Measurements from ENCODE around the gene CTTNBP2NL.

DNA sequence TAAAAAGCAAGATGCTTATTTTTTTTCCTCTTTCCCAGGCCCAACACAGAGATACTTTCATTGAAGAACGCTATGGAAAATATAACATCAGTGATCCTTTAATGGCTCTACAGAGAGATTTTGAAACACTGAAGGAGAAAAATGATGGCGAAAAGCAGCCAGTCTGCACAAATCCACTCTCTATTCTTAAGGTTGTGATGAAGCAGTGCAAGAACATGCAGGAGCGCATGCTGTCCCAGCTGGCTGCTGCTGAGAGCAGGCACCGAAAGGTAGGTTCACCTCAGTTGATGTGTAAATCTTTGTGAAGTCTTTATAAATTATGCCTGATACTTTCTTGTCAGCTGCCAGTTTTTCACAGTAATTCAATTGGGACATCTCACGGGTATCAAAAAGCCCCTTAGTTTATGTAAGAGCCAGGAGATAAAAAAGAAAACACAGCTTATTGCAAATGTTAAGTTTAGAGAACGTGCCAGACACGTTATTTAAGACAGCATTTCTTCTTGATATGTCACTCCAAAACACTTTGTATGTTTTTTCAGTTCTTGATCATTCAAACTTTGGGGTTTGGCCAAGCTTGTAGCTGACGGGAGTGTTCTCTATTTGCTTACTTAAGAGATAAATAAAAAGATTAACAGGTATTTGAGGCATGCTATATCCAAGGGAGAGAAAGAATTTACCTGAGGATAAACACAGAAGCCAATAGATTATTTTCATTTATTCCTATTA lies 53.1 kb downstream of the CTTNBP2NL start:
- TF ChIP-seq, protein P1, sequence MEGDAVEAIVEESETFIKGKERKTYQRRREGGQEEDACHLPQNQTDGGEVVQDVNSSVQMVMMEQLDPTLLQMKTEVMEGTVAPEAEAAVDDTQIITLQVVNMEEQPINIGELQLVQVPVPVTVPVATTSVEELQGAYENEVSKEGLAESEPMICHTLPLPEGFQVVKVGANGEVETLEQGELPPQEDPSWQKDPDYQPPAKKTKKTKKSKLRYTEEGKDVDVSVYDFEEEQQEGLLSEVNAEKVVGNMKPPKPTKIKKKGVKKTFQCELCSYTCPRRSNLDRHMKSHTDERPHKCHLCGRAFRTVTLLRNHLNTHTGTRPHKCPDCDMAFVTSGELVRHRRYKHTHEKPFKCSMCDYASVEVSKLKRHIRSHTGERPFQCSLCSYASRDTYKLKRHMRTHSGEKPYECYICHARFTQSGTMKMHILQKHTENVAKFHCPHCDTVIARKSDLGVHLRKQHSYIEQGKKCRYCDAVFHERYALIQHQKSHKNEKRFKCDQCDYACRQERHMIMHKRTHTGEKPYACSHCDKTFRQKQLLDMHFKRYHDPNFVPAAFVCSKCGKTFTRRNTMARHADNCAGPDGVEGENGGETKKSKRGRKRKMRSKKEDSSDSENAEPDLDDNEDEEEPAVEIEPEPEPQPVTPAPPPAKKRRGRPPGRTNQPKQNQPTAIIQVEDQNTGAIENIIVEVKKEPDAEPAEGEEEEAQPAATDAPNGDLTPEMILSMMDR (IDR thresholded peaks at IDR 0.05) = no peak
- no peak for TF ChIP-seq ZFX (IDR thresholded peaks at IDR 0.05; ENCODE audit: borderline replicate concordance)

All from 22Rv1 (cell line).